K562 (cell line): ENCODE results near the gene DNAJC13. TPM values are rescaled to one million over a fixed set of nuclear protein-coding genes. Genes with fewer than 3 reads are reported as not detected.

ENCODE experiments used
- ATAC-seq: fragments of 200-7000 bp; cut with Tn5 transposase; 3 replicates; pipeline ENCODE4 v1.9.1; 2020; ENCODE audit warnings: moderate library complexity
- BruUV-seq: library from RNA; stranded (reverse); fragments of 400-500 nt; replicated peaks from 2 replicates; lab custom pipeline; 2021; lab: Mats Ljungman, UMichigan
- CTCF ChIA-PET: fragments of 300-600 bp; formaldehyde crosslinking; extraction: SDS; loops from one replicate; lab custom pipeline; 2021; ENCODE audit warnings: low intra/inter-chr PET ratio; lab: Yijun Ruan, JAX
- POLR2A ChIA-PET: fragments of 300-600, 350-650 bp; sonication (Branson Sonifier 250); formaldehyde crosslinking; extraction: SDS; loops from one replicate; lab custom pipeline; 2021; ENCODE audit warnings: antibody characterized with exemption, inconsistent platforms; lab: Yijun Ruan, JAX
- DNase-seq, 4 experiments: peaks; one replicate each; pipeline versions ENCODE4 v3.0.0 to v3.0.0-alpha.2; 2011 to 2018; ENCODE audit warnings: low spot score in 3 of 4, mixed read lengths in 3 of 4; ENCODE audit errors: extremely low read depth in 1 of 4
- FAIRE-seq: peaks from 2 replicates; lab custom pipeline; 2011; peaks lifted over from hg19 to GRCh38; lab: Jason Lieb, UNC
- H2AFZ ChIP-seq: 2 replicates; pipeline ENCODE4 v1.6.0; 2011; ENCODE audit warnings: low read depth, low read length, control low read depth, inconsistent platforms
- H3K27ac ChIP-seq: fragments of 200-600 bp; 3 replicates; pipeline ENCODE4 v1.8.0; 2011; ENCODE audit warnings: low read depth, mild to moderate bottlenecking, control low read depth, inconsistent platforms, low read length, moderate library complexity, mixed read lengths; ENCODE audit errors: extremely low read depth
- H3K27me3 ChIP-seq, 2 experiments: fragments of 300-600 bp in 1 of 2; 2 replicates in 1 of 2; 3 replicates in 1 of 2; pipeline versions ENCODE4 v1.6.0 to v1.8.0; 2011; ENCODE audit warnings: inconsistent platforms in 2 of 2, low read length in 2 of 2, mild to moderate bottlenecking in 1 of 2, mixed read lengths in 1 of 2, moderate library complexity in 1 of 2; ENCODE audit not compliant: control insufficient read depth in 2 of 2, insufficient read depth in 2 of 2
- H3K36me3 ChIP-seq: fragments of 300-600 bp; 3 replicates; pipeline ENCODE4 v1.8.0; 2011; ENCODE audit warnings: mild to moderate bottlenecking, low read length, inconsistent platforms; ENCODE audit not compliant: control insufficient read depth, insufficient read depth
- H3K4me1 ChIP-seq, 2 experiments: fragments of 200-600 bp in 1 of 2; replicated peaks in 1 of 2; 2 replicates in 1 of 2; 3 replicates in 1 of 2; pipeline versions ENCODE4 v1.5.1 to v1.8.0; 2011; ENCODE audit warnings: inconsistent platforms in 2 of 2, low read length in 2 of 2, mild to moderate bottlenecking in 1 of 2, mixed read lengths in 1 of 2, moderate library complexity in 1 of 2; ENCODE audit not compliant: control insufficient read depth in 2 of 2, insufficient read depth in 2 of 2
- H3K4me2 ChIP-seq: 2 replicates; pipeline ENCODE4 v1.6.1; 2011; ENCODE audit warnings: low read length, control low read depth, inconsistent platforms, mixed read lengths; ENCODE audit not compliant: insufficient read depth
- H3K4me3 ChIP-seq: fragments of 200-600 bp; sonication (generic), shearing (Covaris generic); 2 replicates; pipeline ENCODE4 v1.5.1; 2016; ENCODE audit warnings: control low read depth, inconsistent platforms
- H3K79me2 ChIP-seq: fragments of 200-600 bp; 3 replicates; pipeline ENCODE4 v1.8.0; 2011; ENCODE audit warnings: low read length, inconsistent platforms; ENCODE audit not compliant: control insufficient read depth, insufficient read depth
- H3K9ac ChIP-seq, 2 experiments: 2 replicates each; pipeline versions ENCODE4 v1.6.0 to v1.6.1; 2011; ENCODE audit warnings: low read depth in 2 of 2, low read length in 2 of 2, control low read depth in 1 of 2, inconsistent platforms in 1 of 2, mild to moderate bottlenecking in 1 of 2, mixed read lengths in 1 of 2; ENCODE audit not compliant: insufficient read depth in 1 of 2
- H3K9me1 ChIP-seq: one replicate; pipeline ENCODE4 v1.6.0; 2011; ENCODE audit warnings: inconsistent platforms, mild to moderate bottlenecking, low read length, moderate library complexity; ENCODE audit not compliant: control insufficient read depth, insufficient read depth
- H3K9me3 ChIP-seq: replicated peaks from 2 replicates; pipeline ENCODE4 v1.5.1; 2011; ENCODE audit warnings: low read depth, low read length, inconsistent platforms; ENCODE audit not compliant: control insufficient read depth, insufficient read depth
- H4K20me1 ChIP-seq: replicated peaks from 2 replicates; pipeline ENCODE4 v1.6.1; 2011; ENCODE audit warnings: low read length, inconsistent platforms, mixed read lengths; ENCODE audit not compliant: control insufficient read depth, insufficient read depth
- CCAR2 ChIP-seq: fragments of 200-400 bp; formaldehyde crosslinking; IDR thresholded peaks from 2 replicates; pipeline ENCODE4 v1.6.1; 2017; ENCODE audit warnings: mild to moderate bottlenecking, low read depth, low read length
- HIVEP1 ChIP-seq: fragments of 250-450 bp; sonication (Bioruptor Pico); IDR thresholded peaks from 2 replicates; pipeline ENCODE4 v1.4.0; 2020; ENCODE audit warnings: mild to moderate bottlenecking
- ZNF212 ChIP-seq: fragments of 450-650 bp; formaldehyde crosslinking; IDR thresholded peaks from 2 replicates; pipeline ENCODE4 v1.4.0; 2020; ENCODE audit warnings: mild to moderate bottlenecking
- ZSCAN29 ChIP-seq: fragments of 450-650 bp; IDR thresholded peaks from 2 replicates; pipeline ENCODE4 v1.6.1; 2017
- WGBS: fragments of 100-300 bp; shearing (Covaris generic); methylation state at CpG from one replicate; pipeline ENCODE4 v1.1.6; 2016; ENCODE audit warnings: low coverage, mixed read lengths; ENCODE audit not compliant: insufficient coverage; ENCODE audit errors: missing lambda C conversion rate; 5-methylcytosine and 5-hydroxymethylcytosine counted together
- in situ Hi-C: fragments of 300-500 bp; cut with MboI; formaldehyde crosslinking; loops from 4 replicates; pipeline ENCODE4 v1.15.0; 2018; ENCODE audit warnings: inconsistent platforms, mixed read lengths
- intact Hi-C: fragments of 100-400 bp; cut with micrococcal nuclease; formaldehyde crosslinking; loops from 2 replicates; pipeline ENCODE4 v1.14.2; 2022
- polyA plus RNA-seq, 8 experiments: library from polyadenylated mRNA; depleted of rRNA in 4 of 8; stranded (reverse) in 5 of 8; unstranded in 3 of 8; fragments of >200 nt; fragmentation: Nextera tagmentation in 2 of 8; fragmentation: Illumina TruSeq in 1 of 8; extraction: Ambion mirVana in 2 of 8; extraction: Trizol in 1 of 8; gene quantifications; 2 replicates each; pipeline versions ENCODE4 v1.2.1 to v1.2.3, GENCODE V29; 2011 to 2014; ENCODE audit warnings: inconsistent platforms in 1 of 8, missing spikeins in 1 of 8
- total RNA-seq, 7 experiments: library from RNA; depleted of rRNA in 6 of 7; stranded (reverse); fragments of >200 nt in 6 of 7; fragmentation: Illumina TruSeq in 2 of 7; extraction: Trizol in 2 of 7; gene quantifications; 2 replicates each; pipeline versions ENCODE4 v1.2.1 to v1.2.3, GENCODE V29; 2011 to 2021; ENCODE audit warnings: low replicate concordance in 1 of 7
- TF ChIP-seq, protein P1 (sequence below), 2 experiments: fragments of 450-650 bp in 1 of 2; sonication (generic) in 1 of 2; formaldehyde crosslinking in 1 of 2; IDR thresholded peaks; 2 replicates each; pipeline versions ENCODE4 v1.7.1 to v1.9.0; 2016 to 2022; ENCODE audit warnings: inconsistent platforms in 1 of 2, mild to moderate bottlenecking in 1 of 2, missing genetic modification reagents in 1 of 2

Gene DNAJC13
- total and polyA plus RNA-seq, 9 of the 15 experiments (the other 6 are each of a cell fraction or from before 2014, with no cell fraction given): 2.9 to 17.1 (median 10.2) TPM

DNA sequence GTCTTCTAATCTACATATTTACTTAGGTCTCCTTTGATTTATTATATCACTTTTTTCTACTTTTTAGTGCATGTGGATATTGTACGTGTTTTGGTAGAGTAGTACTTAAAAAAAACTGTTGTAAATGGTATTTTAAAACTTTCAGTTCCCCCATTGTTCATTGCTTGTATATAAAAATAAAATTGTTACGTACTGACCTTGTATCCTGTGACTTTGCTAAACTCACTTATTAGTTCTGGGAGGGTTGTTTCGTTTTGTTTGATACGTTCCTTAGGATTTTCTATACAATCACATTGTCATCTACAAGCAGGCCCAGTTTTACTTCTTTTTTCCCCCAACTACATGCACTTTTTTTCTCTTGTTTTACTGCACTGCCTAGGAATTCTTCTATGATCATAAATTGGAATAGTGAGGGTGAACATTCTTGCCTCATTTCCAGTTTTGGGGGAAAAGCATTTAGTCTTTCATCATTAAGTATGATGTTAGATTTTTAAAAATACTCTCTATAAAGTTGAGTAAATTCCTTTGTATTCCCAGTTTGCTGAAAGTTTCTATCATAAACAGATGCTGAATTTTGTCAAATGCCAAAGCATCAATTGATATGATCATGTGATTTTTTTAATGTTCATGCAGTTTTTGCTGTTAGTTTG lies 146.2 kb downstream of the DNAJC13 start:
- no peaks in the 10 kb centered on the region for H3K36me3 ChIP-seq
- H3K4me2 ChIP-seq: no peak overlapping the region
- no peak overlapping the region for H2AFZ ChIP-seq
- no peaks in the 10 kb centered on the region for H4K20me1 ChIP-seq
- H3K79me2 ChIP-seq: no peaks in the 10 kb centered on the region
- CTCF ChIA-PET: no interaction called here
- no peaks in the 10 kb centered on the region for H3K9me3 ChIP-seq
- H3K4me1 ChIP-seq: no peaks in the 10 kb centered on the region; a peak in 1 of 5 replicates
- ATAC-seq: no peak
- WGBS: 64% methylated on average over 4 of the region's 4 CpGs
- no peaks in the 10 kb centered on the region for H3K9me1 ChIP-seq
- POLR2A ChIA-PET: no interaction called here
- no peak overlapping the region for H3K27ac ChIP-seq
- in situ Hi-C loops: no loop called here
- H3K4me3 ChIP-seq: no peak overlapping the region
- no TSS peak for BruUV-seq
- no peaks in the 10 kb centered on the region for H3K27me3 ChIP-seq
- no peak for FAIRE-seq
- TF ChIP-seq HIVEP1 (no peak), CCAR2 (no peak), ZNF212 (no peak), ZSCAN29 (no peak)
- TF ChIP-seq, protein P1, sequence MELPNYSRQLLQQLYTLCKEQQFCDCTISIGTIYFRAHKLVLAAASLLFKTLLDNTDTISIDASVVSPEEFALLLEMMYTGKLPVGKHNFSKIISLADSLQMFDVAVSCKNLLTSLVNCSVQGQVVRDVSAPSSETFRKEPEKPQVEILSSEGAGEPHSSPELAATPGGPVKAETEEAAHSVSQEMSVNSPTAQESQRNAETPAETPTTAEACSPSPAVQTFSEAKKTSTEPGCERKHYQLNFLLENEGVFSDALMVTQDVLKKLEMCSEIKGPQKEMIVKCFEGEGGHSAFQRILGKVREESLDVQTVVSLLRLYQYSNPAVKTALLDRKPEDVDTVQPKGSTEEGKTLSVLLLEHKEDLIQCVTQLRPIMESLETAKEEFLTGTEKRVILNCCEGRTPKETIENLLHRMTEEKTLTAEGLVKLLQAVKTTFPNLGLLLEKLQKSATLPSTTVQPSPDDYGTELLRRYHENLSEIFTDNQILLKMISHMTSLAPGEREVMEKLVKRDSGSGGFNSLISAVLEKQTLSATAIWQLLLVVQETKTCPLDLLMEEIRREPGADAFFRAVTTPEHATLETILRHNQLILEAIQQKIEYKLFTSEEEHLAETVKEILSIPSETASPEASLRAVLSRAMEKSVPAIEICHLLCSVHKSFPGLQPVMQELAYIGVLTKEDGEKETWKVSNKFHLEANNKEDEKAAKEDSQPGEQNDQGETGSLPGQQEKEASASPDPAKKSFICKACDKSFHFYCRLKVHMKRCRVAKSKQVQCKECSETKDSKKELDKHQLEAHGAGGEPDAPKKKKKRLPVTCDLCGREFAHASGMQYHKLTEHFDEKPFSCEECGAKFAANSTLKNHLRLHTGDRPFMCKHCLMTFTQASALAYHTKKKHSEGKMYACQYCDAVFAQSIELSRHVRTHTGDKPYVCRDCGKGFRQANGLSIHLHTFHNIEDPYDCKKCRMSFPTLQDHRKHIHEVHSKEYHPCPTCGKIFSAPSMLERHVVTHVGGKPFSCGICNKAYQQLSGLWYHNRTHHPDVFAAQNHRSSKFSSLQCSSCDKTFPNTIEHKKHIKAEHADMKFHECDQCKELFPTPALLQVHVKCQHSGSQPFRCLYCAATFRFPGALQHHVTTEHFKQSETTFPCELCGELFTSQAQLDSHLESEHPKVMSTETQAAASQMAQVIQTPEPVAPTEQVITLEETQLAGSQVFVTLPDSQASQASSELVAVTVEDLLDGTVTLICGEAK (IDR thresholded peaks at IDR 0.05): no peak
- TF ChIP-seq, protein P1 (CRISPR knock-in tag; IDR thresholded peaks at IDR 0.05): no peak
- no peak overlapping the region for H3K9ac ChIP-seq
- DNase-seq: no peak
- intact Hi-C loops: no loop called here
